ENCODE data around the gene FAM171A1.

FAM171A1 gene

DNA sequence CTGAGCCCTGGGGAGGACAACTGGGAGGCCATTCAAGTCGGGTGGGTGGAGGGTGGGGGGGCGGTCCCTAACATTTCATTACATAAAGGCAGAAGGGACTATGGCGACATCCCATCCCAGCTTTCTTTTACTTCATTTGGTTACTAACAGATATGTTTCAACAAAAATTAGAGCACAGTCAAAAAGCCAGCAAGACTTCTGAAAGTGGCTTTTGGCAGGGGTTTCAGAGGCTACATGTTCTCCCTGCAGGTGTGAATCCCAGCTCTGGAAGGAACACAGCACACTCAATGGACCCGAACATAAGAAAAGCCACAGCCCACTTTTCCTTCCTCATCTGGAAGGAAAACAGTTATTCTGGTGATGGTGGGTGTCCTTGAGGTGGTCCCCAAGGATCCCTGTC lies 7.1 kb downstream of the FAM171A1 start:
- no peak overlapping the region for H3K4me3 Mint-ChIP-seq
- no peaks in the 10 kb centered on the region for H3K36me3 Mint-ChIP-seq
- no peak overlapping the region for H3K27ac Mint-ChIP-seq
- H3K27me3 Mint-ChIP-seq, result peaks cover 14% of the 10 kb centered on the region
- H3K4me1 Mint-ChIP-seq (ENCODE audit: low read depth), result peaks cover 1% of the 10 kb centered on the region
- no peaks in the 10 kb centered on the region for H3K9me3 Mint-ChIP-seq (ENCODE audit: low read depth)

DNA sequence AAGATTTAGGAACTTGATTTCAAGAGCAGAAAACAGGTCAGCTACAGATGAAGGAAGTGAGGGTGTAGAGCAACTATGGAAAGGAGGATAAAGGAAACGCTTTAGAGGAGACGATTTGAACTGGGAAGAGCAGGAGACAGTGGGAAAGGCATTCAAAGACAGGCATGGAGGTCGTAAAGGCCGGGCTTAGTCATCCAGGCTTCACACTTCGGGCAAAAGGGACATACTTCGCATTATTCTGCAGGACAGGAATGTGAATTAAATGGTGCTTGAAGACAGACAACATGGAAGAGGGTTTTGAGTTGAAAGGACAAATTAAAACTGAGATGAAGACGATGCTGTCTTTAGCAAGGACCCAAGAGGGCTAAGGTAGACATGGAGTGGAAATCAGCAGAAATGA lies 8.1 kb downstream of the FAM171A1 start:
- H3K36me3 Mint-ChIP-seq, result no peaks in the 10 kb centered on the region
- H3K27ac Mint-ChIP-seq, result no peak overlapping the region
- H3K4me1 Mint-ChIP-seq (ENCODE audit: low read depth), result peaks cover 1% of the 10 kb centered on the region
- no peaks in the 10 kb centered on the region for H3K9me3 Mint-ChIP-seq (ENCODE audit: low read depth)
- peaks cover 13% of the 10 kb centered on the region for H3K27me3 Mint-ChIP-seq
- no peak overlapping the region for H3K4me3 Mint-ChIP-seq

DNA sequence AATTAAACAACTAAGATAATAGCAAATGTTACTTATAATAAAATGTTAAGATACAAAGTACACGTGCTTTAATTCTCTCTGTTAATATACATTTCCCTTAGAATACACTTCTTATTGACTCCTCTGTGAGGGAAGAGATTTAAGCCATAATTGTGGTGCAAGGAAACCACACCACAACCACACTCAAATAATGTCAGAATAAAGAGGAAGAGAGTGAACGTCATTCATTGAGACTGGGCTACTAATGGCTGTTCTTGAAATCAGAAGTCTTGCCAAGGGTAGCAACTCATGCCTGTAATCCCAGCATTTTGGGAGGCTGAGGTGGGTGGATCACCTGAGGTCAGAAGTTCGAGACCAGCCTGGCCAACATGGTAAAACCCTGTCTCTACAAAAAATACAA lies 10.0 kb downstream of the FAM171A1 start:
- Mint-ChIP-seq H3K4me3 (no peak overlapping the region), H3K36me3 (no peaks in the 10 kb centered on the region), H3K4me1 (ENCODE audit: low read depth) (peaks cover 1% of the 10 kb centered on the region), H3K27me3 (peaks cover 13% of the 10 kb centered on the region), H3K9me3 (ENCODE audit: low read depth) (no peaks in the 10 kb centered on the region), H3K27ac (no peak overlapping the region)

DNA sequence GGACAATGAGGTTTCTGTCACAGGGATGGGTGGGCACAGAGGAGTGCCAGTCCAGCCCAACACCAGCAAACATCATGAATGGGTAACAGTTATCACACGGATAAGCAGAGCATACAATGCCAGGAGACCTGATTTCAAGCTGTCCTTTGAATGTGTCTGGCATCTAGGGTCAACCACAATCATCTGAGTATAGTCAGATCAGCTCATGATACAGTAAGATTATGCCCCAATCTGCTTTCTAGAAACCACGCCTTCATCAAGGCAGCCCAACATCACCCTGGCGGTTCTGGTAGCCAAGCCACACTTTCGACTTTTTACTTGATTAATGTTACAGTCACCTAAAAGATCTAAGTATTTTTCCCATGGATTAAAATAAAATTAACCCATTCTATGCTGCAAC lies 10.5 kb downstream of the FAM171A1 start:
- no peaks in the 10 kb centered on the region for H3K36me3 Mint-ChIP-seq
- no peak overlapping the region for H3K4me3 Mint-ChIP-seq
- no peaks in the 10 kb centered on the region for H3K9me3 Mint-ChIP-seq (ENCODE audit: low read depth)
- H3K4me1 Mint-ChIP-seq (ENCODE audit: low read depth), result peaks cover 1% of the 10 kb centered on the region
- peaks cover 13% of the 10 kb centered on the region for H3K27me3 Mint-ChIP-seq
- H3K27ac Mint-ChIP-seq, result no peak overlapping the region

DNA sequence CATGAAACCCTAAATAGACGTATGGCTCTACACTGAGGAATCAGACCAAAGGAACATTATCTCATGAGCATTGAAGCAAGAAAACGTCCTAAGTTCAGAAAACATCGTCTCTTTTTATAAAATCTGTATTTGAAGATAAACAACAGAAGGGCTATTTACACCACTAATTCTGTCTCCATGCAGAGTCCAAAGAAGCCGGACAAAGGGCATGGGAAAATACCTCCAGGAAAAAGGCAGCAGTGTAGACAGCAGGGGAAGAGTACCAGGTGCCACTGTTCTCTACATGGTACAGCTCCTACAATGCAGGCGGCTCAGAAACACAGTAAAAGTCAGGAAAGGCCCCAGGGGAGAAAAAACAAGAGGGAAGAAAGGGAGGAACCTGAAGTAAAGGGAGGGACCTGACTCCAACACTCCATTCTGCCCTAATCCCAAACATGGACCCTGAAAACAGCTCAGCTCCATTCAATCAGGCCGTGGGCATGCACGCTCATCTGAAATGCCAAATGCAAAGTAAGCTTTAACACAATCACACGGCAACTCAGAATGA lies 17.5 kb downstream of the FAM171A1 start:
- Mint-ChIP-seq H3K27ac (no peak overlapping the region), H3K27me3 (peaks cover 8% of the 10 kb centered on the region), H3K36me3 (peaks cover 2% of the 10 kb centered on the region), H3K4me1 (ENCODE audit: low read depth) (no peaks in the 10 kb centered on the region), H3K9me3 (ENCODE audit: low read depth) (no peaks in the 10 kb centered on the region), H3K4me3 (no peak overlapping the region)

DNA sequence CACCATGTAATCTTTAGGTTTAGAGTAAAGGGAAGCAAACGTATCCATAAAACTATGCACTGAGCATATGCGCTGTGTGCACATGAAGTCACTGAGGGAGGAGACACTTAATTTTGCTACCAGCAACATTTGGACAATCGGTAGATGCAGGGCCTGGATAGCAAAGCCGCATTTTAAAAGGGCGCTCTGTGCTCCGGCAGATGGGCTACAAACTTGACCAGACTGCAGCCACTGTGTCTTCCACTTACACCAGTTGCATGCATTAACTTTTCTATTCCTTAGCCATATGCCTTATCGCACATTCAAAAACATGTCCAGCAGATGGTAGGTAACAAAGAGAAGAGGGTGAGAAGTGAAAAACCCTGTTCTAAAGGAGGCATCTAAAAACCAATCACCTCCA lies 18.3 kb downstream of the FAM171A1 start:
- H3K4me3 Mint-ChIP-seq, result no peak overlapping the region
- no peaks in the 10 kb centered on the region for H3K9me3 Mint-ChIP-seq (ENCODE audit: low read depth)
- peaks cover 8% of the 10 kb centered on the region for H3K27me3 Mint-ChIP-seq
- H3K27ac Mint-ChIP-seq, result no peak overlapping the region
- H3K36me3 Mint-ChIP-seq, result peaks cover 2% of the 10 kb centered on the region
- H3K4me1 Mint-ChIP-seq (ENCODE audit: low read depth), result no peaks in the 10 kb centered on the region

DNA sequence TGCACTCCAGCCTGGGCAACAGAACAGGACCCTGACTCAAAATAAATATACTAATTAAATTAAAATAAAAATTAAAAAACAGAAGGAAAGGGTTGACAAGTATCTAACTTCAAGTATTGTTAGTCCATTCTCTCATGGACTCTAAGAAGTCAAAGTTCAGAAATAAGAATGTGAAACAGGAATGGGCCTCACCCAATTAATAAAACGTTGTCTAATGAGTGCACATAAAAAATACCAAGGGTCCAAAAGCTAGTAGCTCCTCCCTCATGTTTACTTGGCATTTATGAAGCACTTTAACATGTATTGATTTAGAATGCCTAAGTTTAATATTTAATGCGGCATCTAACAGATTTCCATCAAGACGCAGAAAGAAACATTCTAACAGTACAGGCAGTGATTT lies 18.9 kb downstream of the FAM171A1 start:
- Mint-ChIP-seq H3K27me3 (peaks cover 8% of the 10 kb centered on the region), H3K9me3 (ENCODE audit: low read depth) (no peaks in the 10 kb centered on the region), H3K4me1 (ENCODE audit: low read depth) (no peaks in the 10 kb centered on the region), H3K27ac (no peak overlapping the region), H3K36me3 (peaks cover 2% of the 10 kb centered on the region), H3K4me3 (no peak overlapping the region)

DNA sequence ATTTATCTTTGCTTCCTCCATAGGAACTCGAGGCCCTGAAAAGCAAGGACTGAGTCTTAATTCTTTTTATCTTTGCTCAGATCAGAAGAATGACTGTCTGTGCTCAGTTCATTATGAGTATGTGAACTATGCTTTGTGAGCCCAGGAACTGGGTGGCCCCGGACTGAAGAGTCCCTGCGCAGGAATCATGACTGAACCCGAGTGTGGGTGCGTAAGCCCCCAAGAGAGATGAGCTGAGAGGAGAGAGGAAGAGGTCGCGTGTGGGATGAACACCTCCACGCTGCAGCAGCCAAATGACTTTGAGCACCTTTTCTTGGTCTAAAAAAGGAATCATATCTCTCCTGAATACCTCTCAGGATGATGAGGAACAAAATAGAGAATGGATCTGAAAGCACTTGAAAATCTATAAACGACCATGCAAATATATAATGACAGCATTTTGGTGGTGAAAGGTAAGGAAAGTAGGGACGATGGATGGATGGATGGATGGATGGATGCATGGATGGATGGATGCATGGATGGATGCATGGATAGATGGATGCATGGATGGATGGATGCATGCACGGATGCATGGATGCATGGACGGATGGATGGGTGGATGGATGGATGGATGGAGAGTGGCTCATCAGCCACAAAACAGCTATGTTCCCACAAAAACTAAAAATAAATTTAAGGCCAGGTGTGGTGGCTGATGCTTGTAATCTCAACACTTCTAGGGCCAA lies 19.8 kb downstream of the FAM171A1 start:
- Mint-ChIP-seq H3K27ac (no peak overlapping the region), H3K9me3 (ENCODE audit: low read depth) (no peaks in the 10 kb centered on the region), H3K36me3 (peaks cover 2% of the 10 kb centered on the region), H3K4me3 (no peak overlapping the region), H3K4me1 (ENCODE audit: low read depth) (no peaks in the 10 kb centered on the region), H3K27me3 (peaks cover 8% of the 10 kb centered on the region)

DNA sequence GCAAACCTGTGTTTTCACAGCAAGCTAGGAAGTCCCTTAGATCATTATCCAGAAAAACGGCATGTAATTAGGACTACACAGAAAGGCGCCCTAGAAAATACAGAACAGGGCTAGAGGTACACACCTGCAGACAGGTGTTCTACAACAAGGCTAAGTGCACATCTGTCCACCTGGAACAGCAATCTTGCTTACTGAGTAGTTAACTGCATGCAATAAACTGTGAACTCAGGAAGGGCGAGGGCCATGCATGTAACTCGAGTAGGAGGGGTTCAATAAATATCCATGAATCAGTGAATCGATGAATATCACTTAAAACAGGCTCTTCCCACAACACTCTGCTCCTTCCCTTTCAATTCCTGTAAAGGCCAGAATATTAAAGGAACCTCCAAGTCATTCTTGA lies 22.0 kb downstream of the FAM171A1 start:
- Mint-ChIP-seq H3K9me3 (ENCODE audit: low read depth) (no peaks in the 10 kb centered on the region), H3K4me1 (ENCODE audit: low read depth) (no peaks in the 10 kb centered on the region), H3K27me3 (peaks cover 8% of the 10 kb centered on the region)

DNA sequence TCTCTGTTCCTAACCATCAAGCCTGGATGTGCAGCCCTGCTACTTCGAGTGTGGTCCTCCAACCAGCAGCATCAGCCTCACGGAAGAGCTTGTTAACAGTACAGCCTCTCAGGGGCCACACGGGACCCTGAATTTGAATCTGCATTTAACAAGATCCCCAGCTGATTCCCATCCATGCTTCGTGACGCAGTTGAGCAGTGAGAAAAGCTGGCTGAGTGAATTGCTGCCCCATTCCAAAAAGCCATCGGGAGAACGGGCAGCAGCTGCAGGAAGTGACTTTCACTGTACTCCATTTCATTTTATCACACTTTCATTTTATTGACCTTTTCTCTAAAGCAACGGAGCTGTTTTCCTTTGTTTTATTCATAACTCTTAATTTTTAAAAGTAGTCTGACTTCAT lies 22.5 kb downstream of the FAM171A1 start:
- H3K9me3 Mint-ChIP-seq (ENCODE audit: low read depth), result no peaks in the 10 kb centered on the region
- H3K4me1 Mint-ChIP-seq (ENCODE audit: low read depth), result no peaks in the 10 kb centered on the region
- no peak overlapping the region for H3K4me3 Mint-ChIP-seq
- no peak overlapping the region for H3K27ac Mint-ChIP-seq
- peaks cover 2% of the 10 kb centered on the region for H3K36me3 Mint-ChIP-seq
- H3K27me3 Mint-ChIP-seq, result peaks cover 8% of the 10 kb centered on the region

More for the DNA sequence above, 22.0 kb downstream of the FAM171A1 start:
- peaks cover 2% of the 10 kb centered on the region for H3K36me3 Mint-ChIP-seq
- H3K4me3 Mint-ChIP-seq, result no peak overlapping the region
- no peak overlapping the region for H3K27ac Mint-ChIP-seq

DNA sequence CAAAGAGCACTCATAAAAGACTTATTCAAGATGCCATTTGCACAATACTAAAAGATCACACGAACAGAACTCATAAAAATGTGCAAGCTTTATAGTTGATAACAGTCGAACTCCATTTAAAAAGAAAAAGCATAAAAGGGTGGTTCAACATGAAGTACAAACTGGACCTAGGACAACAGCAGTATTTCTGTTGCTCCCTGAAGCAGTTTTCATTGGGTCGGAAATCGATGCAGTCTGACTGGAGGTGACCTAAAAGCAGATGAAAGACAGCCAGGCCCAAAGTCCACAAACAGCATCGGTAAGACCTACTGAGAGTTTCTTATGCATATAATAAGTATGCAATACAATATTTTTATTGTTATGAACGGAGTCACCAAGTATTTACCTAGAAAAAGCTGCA lies 23.9 kb downstream of the FAM171A1 start:
- Mint-ChIP-seq H3K27ac (no peak overlapping the region), H3K9me3 (ENCODE audit: low read depth) (no peaks in the 10 kb centered on the region), H3K4me3 (no peak overlapping the region), H3K4me1 (ENCODE audit: low read depth) (no peaks in the 10 kb centered on the region), H3K27me3 (peaks cover 8% of the 10 kb centered on the region), H3K36me3 (peaks cover 2% of the 10 kb centered on the region)

DNA sequence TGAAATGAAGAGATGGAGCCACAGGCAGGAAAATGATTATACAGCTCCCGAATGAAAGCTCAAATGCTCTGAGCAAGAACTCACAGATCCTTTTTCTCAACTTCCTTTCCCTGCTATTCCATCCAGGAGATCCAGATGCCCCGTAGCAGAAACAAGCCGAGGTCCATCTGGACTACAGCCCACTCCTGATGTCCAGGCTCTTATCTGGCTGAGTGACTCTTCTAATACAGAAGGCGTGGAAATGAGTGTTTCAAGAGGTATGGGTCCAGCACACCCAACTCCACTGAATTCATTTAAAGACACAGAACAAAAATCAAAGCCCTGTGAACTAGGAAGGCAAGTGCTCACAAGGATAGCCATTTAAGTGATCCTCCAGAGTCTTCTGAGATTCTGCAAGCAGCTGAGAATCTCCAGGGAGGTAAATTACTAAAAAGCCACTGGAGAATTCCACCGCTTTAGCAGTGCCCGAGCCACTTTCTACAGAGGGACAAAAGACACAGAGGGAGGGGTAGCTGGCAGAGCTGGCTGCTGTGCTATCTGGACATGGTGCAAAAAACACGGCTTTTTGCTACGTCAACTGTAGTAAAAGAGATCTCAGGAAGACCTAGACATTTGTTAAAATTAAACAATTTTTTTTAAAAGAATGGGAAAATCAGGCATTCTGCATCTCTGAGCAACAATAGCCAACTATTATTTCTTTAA lies 24.5 kb downstream of the FAM171A1 start:
- H3K4me1 Mint-ChIP-seq (ENCODE audit: low read depth), result no peaks in the 10 kb centered on the region
- no peaks in the 10 kb centered on the region for H3K9me3 Mint-ChIP-seq (ENCODE audit: low read depth)
- peaks cover 2% of the 10 kb centered on the region for H3K36me3 Mint-ChIP-seq
- H3K27me3 Mint-ChIP-seq, result peaks cover 8% of the 10 kb centered on the region
- no peak overlapping the region for H3K4me3 Mint-ChIP-seq
- no peak overlapping the region for H3K27ac Mint-ChIP-seq

DNA sequence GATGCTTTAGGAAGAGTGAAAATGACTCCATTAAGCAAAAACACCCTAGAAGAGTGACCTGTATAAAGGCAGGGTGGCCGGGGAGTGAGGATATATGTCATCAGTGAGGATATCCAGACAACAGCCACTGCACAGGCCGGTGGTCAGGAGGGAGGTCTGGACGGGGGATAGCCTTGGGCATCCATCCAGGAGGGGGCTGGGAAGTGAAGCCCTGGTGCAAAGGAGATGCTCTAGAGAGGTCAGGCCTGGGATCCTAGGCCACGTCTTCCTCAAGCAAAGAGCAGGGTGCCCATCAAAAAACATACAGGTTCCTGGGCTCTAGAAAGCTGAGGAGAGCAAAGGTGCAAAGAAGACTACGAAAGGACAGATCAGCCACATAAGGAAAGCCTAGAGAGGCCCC lies 25.6 kb downstream of the FAM171A1 start:
- no peaks in the 10 kb centered on the region for H3K36me3 Mint-ChIP-seq
- no peak overlapping the region for H3K27ac Mint-ChIP-seq
- H3K4me3 Mint-ChIP-seq, result no peak overlapping the region
- no peaks in the 10 kb centered on the region for H3K9me3 Mint-ChIP-seq (ENCODE audit: low read depth)
- peaks cover 2% of the 10 kb centered on the region for H3K27me3 Mint-ChIP-seq
- H3K4me1 Mint-ChIP-seq (ENCODE audit: low read depth), result no peaks in the 10 kb centered on the region

DNA sequence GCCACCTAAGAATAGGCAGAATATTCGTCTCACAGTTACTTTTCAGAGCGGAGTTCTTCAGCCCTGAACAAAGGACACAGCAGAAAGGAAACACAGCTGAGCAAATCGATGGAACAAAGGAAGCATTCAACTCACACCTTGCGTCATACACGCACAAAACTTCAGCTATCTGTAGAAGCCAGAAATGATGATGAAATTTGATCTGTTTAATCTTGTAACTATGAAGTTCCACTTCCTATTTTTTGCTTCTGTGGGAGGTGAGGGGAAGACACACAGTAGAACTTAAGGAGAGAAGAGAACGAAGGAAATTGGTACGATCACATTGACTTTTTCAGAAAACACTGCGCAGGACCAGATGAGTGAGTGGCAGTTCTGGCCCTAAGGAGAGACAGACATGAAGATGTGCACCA lies 26.2 kb downstream of the FAM171A1 start:
- Mint-ChIP-seq H3K36me3 (no peaks in the 10 kb centered on the region), H3K4me1 (ENCODE audit: low read depth) (no peaks in the 10 kb centered on the region), H3K4me3 (no peak overlapping the region), H3K27me3 (peaks cover 2% of the 10 kb centered on the region), H3K27ac (no peak overlapping the region), H3K9me3 (ENCODE audit: low read depth) (no peaks in the 10 kb centered on the region)

DNA sequence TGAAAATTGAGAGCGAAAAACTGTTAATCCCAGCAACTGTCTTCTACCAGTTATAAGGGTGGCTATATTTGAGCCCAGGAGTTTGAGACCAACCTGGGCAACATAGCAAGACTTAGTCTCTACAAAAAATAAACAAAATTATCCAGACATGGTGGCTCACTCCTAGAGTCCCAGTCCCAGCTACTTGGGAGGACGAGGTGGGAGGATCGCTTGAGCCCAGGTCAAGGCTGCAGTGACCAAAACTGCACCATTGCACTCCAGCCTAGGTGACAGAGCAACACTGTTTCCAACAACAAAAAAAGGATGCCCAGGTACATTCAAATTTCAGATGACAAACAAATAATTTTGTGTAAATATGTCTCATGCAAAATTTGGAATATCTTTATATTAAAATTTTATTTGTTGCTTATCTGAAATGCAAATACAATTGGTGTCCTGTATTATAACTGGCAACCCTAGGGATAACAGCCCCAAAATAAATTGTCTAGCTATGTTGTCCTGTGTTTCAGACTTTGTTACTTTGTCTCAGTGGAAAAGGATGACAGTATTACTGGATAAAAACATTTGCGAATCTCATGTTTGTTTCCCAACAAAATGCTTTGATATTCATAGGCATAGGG lies 26.7 kb downstream of the FAM171A1 start:
- H3K9me3 Mint-ChIP-seq (ENCODE audit: low read depth), result no peaks in the 10 kb centered on the region
- H3K4me1 Mint-ChIP-seq (ENCODE audit: low read depth), result no peaks in the 10 kb centered on the region
- no peak overlapping the region for H3K4me3 Mint-ChIP-seq
- no peaks in the 10 kb centered on the region for H3K36me3 Mint-ChIP-seq
- no peak overlapping the region for H3K27ac Mint-ChIP-seq
- H3K27me3 Mint-ChIP-seq, result peaks cover 2% of the 10 kb centered on the region

All from activated naive CD8-positive, alpha-beta T cell (primary cell).